DND-41 (cell line): ENCODE results near the gene AFAP1.

Source experiments
- CTCF ChIP-seq: IDR thresholded peaks from 2 replicates; pipeline ENCODE4 v1.5.1; 2012; ENCODE audit warnings: borderline replicate concordance, low read length, moderate library complexity, mild to moderate bottlenecking; ENCODE audit not compliant: poor library complexity, severe bottlenecking; ENCODE audit errors: extremely low read depth
- EZH2 ChIP-seq: IDR thresholded peaks from 3 replicates; pipeline ENCODE4 v1.6.1; 2012; ENCODE audit warnings: borderline replicate concordance, low read depth, mild to moderate bottlenecking, moderate library complexity, low read length, inconsistent platforms; ENCODE audit not compliant: severe bottlenecking

GRCh38 chr4:7964459-7964858 lies 24.8 kb upstream of the AFAP1 start:
- TF ChIP-seq CTCF (no peak), EZH2 (no peak)
